Measurements from ENCODE around the gene ARPC2. TPM values are rescaled to one million over a fixed set of nuclear protein-coding genes. Genes with fewer than 3 reads are reported as not detected.

ARPC2 gene
- total RNA-seq (2022) = 368 and 374 TPM in 2 replicates
- percentile 97 among the genes with signal in this experiment for Bru-seq, nascent RNA
- BruChase-seq, experiment 1, labeled RNA remaining after a 6-hour chase = percentile 95 among the genes with signal in this experiment
- BruChase-seq, experiment 2, labeled RNA remaining after a 2-hour chase = percentile 94 among the genes with signal in this experiment
- long read RNA-seq, transcript ARPC2-201 (10 exons, 1,605 nt) = minor isoform, 11 of 1,085 reads
- long read RNA-seq, transcript ARPC2-202 (11 exons, 1,505 nt) = major isoform, 1,010 of 1,085 reads
- long read RNA-seq, partial matches to known transcripts = 14 of 1,085 reads
- long read RNA-seq, other reads (novel, unspliced or antisense) = 47 of 1,085 reads

DNA sequence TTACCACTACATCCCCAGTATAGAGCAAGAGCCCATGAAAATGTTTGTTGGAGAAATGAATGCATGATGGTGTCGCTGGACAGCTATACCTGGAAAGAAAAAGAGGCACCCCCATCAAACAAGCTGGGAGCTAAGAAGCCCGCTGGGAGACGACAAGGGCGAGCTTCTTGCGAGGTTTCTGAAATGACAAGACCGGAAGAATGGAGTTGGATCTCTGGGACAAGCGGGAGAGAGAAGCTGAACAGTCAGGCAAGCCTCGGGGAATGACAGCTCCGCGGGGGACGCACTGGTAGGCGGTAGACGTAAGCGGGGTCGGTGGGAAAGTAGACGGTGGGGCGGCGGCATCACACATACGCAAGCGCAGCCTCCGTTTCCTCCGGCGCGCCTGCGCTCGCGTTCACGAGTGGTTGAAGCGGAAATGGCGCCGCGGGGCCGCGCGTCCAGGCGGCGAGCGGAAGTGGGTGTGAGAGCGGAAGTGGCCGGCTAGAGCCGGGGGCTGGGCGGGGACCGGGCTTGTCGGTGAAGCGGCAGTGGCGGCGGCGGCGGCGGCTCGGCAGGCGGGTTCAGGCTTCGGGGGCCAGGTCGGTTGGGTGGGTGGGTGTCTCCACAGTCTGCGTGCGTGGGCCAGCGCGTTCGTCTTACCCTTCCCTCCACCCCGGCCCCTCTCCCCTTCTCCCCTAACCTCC lies at the start of gene ARPC2:
Gene ARPC2, plus strand, starts transcription at position 516 of the 686 bp plus-strand sequence. CDS start 282 bp downstream, outside the sequence.
- peak within 1 kb of the TSS; percentile 89 for H3K4me3 Mint-ChIP-seq (ENCODE audit: low read depth, unreplicated experiment)
- peaks cover 60% of the 10 kb centered on the region for H3K36me3 Mint-ChIP-seq (ENCODE audit: insufficient read depth, unreplicated experiment)
- H3K27ac Mint-ChIP-seq (ENCODE audit: unreplicated experiment) = peak within 1 kb of the TSS; percentile 96
- TF ChIP-seq, protein P1, sequence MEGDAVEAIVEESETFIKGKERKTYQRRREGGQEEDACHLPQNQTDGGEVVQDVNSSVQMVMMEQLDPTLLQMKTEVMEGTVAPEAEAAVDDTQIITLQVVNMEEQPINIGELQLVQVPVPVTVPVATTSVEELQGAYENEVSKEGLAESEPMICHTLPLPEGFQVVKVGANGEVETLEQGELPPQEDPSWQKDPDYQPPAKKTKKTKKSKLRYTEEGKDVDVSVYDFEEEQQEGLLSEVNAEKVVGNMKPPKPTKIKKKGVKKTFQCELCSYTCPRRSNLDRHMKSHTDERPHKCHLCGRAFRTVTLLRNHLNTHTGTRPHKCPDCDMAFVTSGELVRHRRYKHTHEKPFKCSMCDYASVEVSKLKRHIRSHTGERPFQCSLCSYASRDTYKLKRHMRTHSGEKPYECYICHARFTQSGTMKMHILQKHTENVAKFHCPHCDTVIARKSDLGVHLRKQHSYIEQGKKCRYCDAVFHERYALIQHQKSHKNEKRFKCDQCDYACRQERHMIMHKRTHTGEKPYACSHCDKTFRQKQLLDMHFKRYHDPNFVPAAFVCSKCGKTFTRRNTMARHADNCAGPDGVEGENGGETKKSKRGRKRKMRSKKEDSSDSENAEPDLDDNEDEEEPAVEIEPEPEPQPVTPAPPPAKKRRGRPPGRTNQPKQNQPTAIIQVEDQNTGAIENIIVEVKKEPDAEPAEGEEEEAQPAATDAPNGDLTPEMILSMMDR (IDR thresholded peaks at IDR 0.05; ENCODE audit: unreplicated experiment) = no peak
- H3K27me3 Mint-ChIP-seq (ENCODE audit: unreplicated experiment) = no peaks in the 10 kb centered on the region
- intact Hi-C loops (cut with micrococcal nuclease; ENCODE audit: unreplicated experiment) = no loop called here
- no TSS peak for BruUV-seq (replicated peaks)
- peak; percentile 95 for DNase-seq
- CTCF ChIA-PET = interaction anchor here (0.9 to 1.5 kb wide), 3 partner anchors 14 to 44 kb away, joined by 4 to 8 read pairs (median 5); partner anchors contain the start of gene GPBAR1
- H3K4me1 Mint-ChIP-seq (ENCODE audit: low read depth, unreplicated experiment) = peaks cover 52% of the 10 kb centered on the region
- no peaks in the 10 kb centered on the region for H3K9me3 Mint-ChIP-seq (ENCODE audit: low read depth, unreplicated experiment)

DNA sequence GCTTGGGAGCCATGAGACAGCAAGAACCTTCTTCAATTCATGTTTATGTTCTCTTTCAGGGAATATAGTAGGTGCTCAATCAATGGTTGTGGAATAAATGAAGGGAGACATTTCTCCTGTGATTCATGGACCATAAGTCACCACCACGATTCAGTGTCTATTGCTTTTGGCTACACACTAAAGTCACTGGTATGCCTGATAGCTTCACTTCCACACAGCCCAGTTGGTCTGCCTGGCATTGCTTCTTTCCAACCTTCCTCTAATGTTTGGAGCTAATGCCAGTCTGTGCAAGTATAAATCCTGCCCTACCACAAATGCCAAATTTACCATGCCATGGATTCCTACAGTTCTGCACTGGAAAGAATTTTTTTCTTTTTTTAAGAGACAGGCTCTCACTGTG lies 49.0 kb upstream of the ARPC2 start:
- Mint-ChIP-seq H3K4me3 (ENCODE audit: low read depth, unreplicated experiment) (no peak overlapping the region), H3K27ac (ENCODE audit: unreplicated experiment) (no peak overlapping the region), H3K9me3 (ENCODE audit: low read depth, unreplicated experiment) (no peaks in the 10 kb centered on the region), H3K4me1 (ENCODE audit: low read depth, unreplicated experiment) (peaks cover 15% of the 10 kb centered on the region), H3K27me3 (ENCODE audit: unreplicated experiment) (peaks cover 80% of the 10 kb centered on the region), H3K36me3 (ENCODE audit: insufficient read depth, unreplicated experiment) (no peaks in the 10 kb centered on the region)
- BruUV-seq (replicated peaks) = no TSS peak
- intact Hi-C loops (cut with micrococcal nuclease; ENCODE audit: unreplicated experiment) = no loop called here
- CTCF ChIA-PET = interaction anchor here (0.6 kb wide), 1 partner anchor 24 kb away, joined by 5 read pairs; no protein-coding TSS in a partner anchor
- TF ChIP-seq, protein P1 (IDR thresholded peaks at IDR 0.05; ENCODE audit: unreplicated experiment) = no peak
- no peak for DNase-seq

DNA sequence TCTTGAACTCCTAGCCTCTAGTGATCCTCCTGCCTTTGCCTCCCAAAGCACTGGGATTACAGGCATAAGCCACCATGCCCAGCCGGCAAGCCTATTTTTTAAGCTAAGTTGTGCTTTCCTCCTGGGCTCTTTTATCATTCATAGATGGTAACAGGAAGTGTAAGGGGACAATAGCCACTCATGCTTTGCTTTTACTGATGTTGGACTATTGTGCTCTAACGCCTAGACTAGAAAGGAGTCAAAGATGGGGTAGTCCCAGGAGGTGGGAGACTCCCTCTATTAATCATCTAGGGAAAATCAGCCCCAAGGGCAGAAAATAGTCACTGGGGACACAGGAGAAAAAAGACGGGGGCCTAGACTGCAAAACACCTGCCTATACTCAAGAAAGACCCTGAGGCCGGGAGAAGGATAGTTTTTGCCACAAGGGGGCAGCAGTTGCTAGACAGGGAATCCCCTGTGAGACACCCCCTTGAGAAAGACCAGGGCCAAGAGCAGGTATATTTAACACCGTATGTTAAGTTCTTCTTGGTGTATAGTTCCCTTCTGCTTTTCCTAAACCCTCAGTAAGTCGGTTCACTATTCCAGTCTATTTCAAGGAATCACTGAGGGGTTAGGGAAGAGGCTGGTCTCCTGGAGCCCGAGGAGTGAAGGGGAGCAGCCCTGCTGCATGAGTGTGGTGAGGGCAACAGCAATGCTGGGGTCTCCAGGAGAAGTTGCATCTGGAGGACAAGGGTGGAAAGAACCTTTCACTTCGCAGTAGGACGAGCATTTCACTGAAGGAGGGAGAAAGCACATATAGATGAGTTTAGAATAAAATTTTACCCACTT lies 48.1 kb upstream of the ARPC2 start:
- peaks cover 73% of the 10 kb centered on the region for H3K27me3 Mint-ChIP-seq (ENCODE audit: unreplicated experiment)
- intact Hi-C loops (cut with micrococcal nuclease; ENCODE audit: unreplicated experiment) = no loop called here
- peak; percentile 74 for DNase-seq
- TF ChIP-seq, protein P1 (IDR thresholded peaks at IDR 0.05; ENCODE audit: unreplicated experiment) = peak; percentile 86
- CTCF ChIA-PET = no interaction called here
- H3K27ac Mint-ChIP-seq (ENCODE audit: unreplicated experiment) = no peak overlapping the region
- H3K9me3 Mint-ChIP-seq (ENCODE audit: low read depth, unreplicated experiment) = no peaks in the 10 kb centered on the region
- H3K36me3 Mint-ChIP-seq (ENCODE audit: insufficient read depth, unreplicated experiment) = no peaks in the 10 kb centered on the region
- peaks cover 15% of the 10 kb centered on the region for H3K4me1 Mint-ChIP-seq (ENCODE audit: low read depth, unreplicated experiment)
- no TSS peak for BruUV-seq (replicated peaks)
- no peak overlapping the region for H3K4me3 Mint-ChIP-seq (ENCODE audit: low read depth, unreplicated experiment)

Measured in Calu3 (cell line).